Panc1 (cell line): ENCODE measurements around the gene LIPC. TPM values are rescaled to one million over a fixed set of nuclear protein-coding genes. Genes with fewer than 3 reads are reported as not detected.

ENCODE experiments used
- ATAC-seq: fragments of 200-7000 bp; cut with Tn5 transposase; 2 replicates; pipeline ENCODE4 v1.9.1; 2020; ENCODE audit warnings: mild to moderate bottlenecking, moderate library complexity
- BruUV-seq: library from RNA; stranded (reverse); fragments of 400-500 nt; replicated peaks from 2 replicates; lab custom pipeline; 2021; lab: Mats Ljungman, UMichigan
- CTCF ChIA-PET: fragments of 300-600 bp; sonication (Branson Sonifier 250); formaldehyde crosslinking; loops from one replicate; lab custom pipeline; 2022; ENCODE audit warnings: antibody characterized with exemption; lab: Charles Lee
- POLR2A ChIA-PET: fragments of 300-600 bp; sonication (Branson Sonifier 250); formaldehyde crosslinking; loops from one replicate; lab custom pipeline; 2022; ENCODE audit warnings: antibody characterized with exemption; lab: Charles Lee
- DNase-seq: peaks from one replicate; pipeline ENCODE4 v3.0.0-alpha.2; 2010; ENCODE audit warnings: low read depth, low spot score
- H3K27ac ChIP-seq: 2 replicates; pipeline ENCODE4 v1.5.1; 2011; ENCODE audit warnings: mild to moderate bottlenecking, low read length, inconsistent platforms
- H3K27me3 ChIP-seq: fragments of 200-500 bp; sonication (Bioruptor generic); 2 replicates; pipeline ENCODE4 v1.6.0; 2014; ENCODE audit warnings: low read length, inconsistent platforms; ENCODE audit not compliant: control insufficient read depth, insufficient read depth
- H3K36me3 ChIP-seq: fragments of 200-500 bp; sonication (Bioruptor generic); 2 replicates; pipeline ENCODE4 v1.5.1; 2014; ENCODE audit warnings: inconsistent platforms, mild to moderate bottlenecking, low read length, moderate library complexity; ENCODE audit not compliant: control insufficient read depth, insufficient read depth
- H3K4me1 ChIP-seq: 2 replicates; pipeline ENCODE4 v1.5.1; 2011; ENCODE audit warnings: inconsistent platforms, mild to moderate bottlenecking, low read length, moderate library complexity; ENCODE audit not compliant: control insufficient read depth, insufficient read depth
- H3K4me3 ChIP-seq, 2 experiments: 2 replicates each; pipeline ENCODE4 v1.5.1; 2011 to 2012; ENCODE audit warnings: low read depth in 2 of 2, low read length in 2 of 2, mild to moderate bottlenecking in 2 of 2, inconsistent platforms in 1 of 2, moderate library complexity in 1 of 2
- H3K9me3 ChIP-seq: fragments of 200-500 bp; sonication (Bioruptor generic); 2 replicates; pipeline ENCODE4 v1.5.1; 2014; ENCODE audit warnings: low read depth, mild to moderate bottlenecking, inconsistent platforms, low read length, moderate library complexity; ENCODE audit not compliant: control insufficient read depth, insufficient read depth
- CTCF ChIP-seq: fragments of 450-650 bp; IDR thresholded peaks from 2 replicates; pipeline ENCODE4 v1.5.1; 2017; ENCODE audit warnings: mild to moderate bottlenecking
- POLR2AphosphoS5 ChIP-seq: IDR thresholded peaks from 2 replicates; pipeline ENCODE4 v1.6.1; 2012; ENCODE audit warnings: mild to moderate bottlenecking, low read depth, low read length, moderate library complexity
- REST ChIP-seq, 2 experiments: IDR thresholded peaks; 2 replicates each; pipeline ENCODE4 v1.6.1; 2011 to 2012; ENCODE audit warnings: low read depth in 2 of 2, control low read depth in 1 of 2, low read length in 1 of 2, mild to moderate bottlenecking in 1 of 2, moderate library complexity in 1 of 2; ENCODE audit not compliant: insufficient read depth in 1 of 2
- SIN3A ChIP-seq: IDR thresholded peaks from 2 replicates; pipeline ENCODE4 v1.6.1; 2012; ENCODE audit warnings: low read depth, mild to moderate bottlenecking, low read length, moderate library complexity, borderline replicate concordance; ENCODE audit not compliant: insufficient read depth
- TCF7L2 ChIP-seq: IDR thresholded peaks from 2 replicates; pipeline ENCODE4 v1.6.1; 2011; ENCODE audit warnings: mild to moderate bottlenecking, low read depth, low read length, inconsistent platforms
- in situ Hi-C: cut with HindIII; loops from 2 replicates; pipeline ENCODE4 v1.10.0; 2016; ENCODE audit warnings: low sequenced_read_pairs, low pct_unique_long_range_greater_than_20kb
- intact Hi-C: fragments of 100-400 bp; cut with micrococcal nuclease; formaldehyde crosslinking; loops from one replicate; pipeline ENCODE4 v1.10.0; 2022; ENCODE audit not compliant: unreplicated experiment
- total RNA-seq: library from RNA; stranded (reverse); gene quantifications from one replicate; pipeline ENCODE4 v1.2.1, GENCODE V29; 2021; ENCODE audit not compliant: unreplicated experiment

The LIPC gene
- total RNA-seq, 1 experiment from 2014 or later: not detected

- ATAC-seq (peak; percentile 51; the same call in 1 of the 2 replicates), DNase-seq (no peak)
- BruUV-seq: no TSS peak
- Histone ChIP-seq H3K36me3 (no peaks in the 10 kb centered on the region), H3K4me1 (no peaks in the 10 kb centered on the region), H3K27ac (no peak overlapping the region), H3K9me3 (no peaks in the 10 kb centered on the region), H3K27me3 (no peaks in the 10 kb centered on the region), H3K4me3 (no peak overlapping the region)
- POLR2A ChIA-PET: interaction anchor here (0.5 kb wide), 1 partner anchor 881 kb away, joined by 3 read pairs; no protein-coding TSS in a partner anchor
- intact Hi-C loops: no loop called here
- TF ChIP-seq POLR2AphosphoS5 (no peak), REST (IDR thresholded peaks at IDR 0.05; ENCODE audit: insufficient read depth in 1 of 2, low read depth in 2 of 2, low read length in 1 of 2) (no peak), TCF7L2 (no peak), CTCF (no peak), SIN3A (no peak)
- CTCF ChIA-PET: no interaction called here
- in situ Hi-C loops: no loop called here
These were observed 11.8 kb upstream of the LIPC start for GRCh38 chr15:58419803-58420524.

GRCh38 chr15:58420579-58421043, 11.2 kb upstream of the LIPC start:
- intact Hi-C loops (no loop called here), in situ Hi-C loops (no loop called here)
- H3K4me3 ChIP-seq: no peak overlapping the region
- no peak for DNase-seq
- no peak for ATAC-seq
- H3K27ac ChIP-seq: no peak overlapping the region
- ChIA-PET POLR2A (interaction anchor here (0.6 kb wide), 1 partner anchor 252 kb away, joined by 4 read pairs; no protein-coding TSS in a partner anchor), CTCF (interaction anchor here (1.0 kb wide), 1 partner anchor 193 kb away, joined by 3 read pairs; no protein-coding TSS in a partner anchor)
- peaks cover under 1% of the 10 kb centered on the region; the same call in 1 of the 2 replicates for H3K4me1 ChIP-seq
- BruUV-seq: no TSS peak
- no peaks in the 10 kb centered on the region for H3K27me3 ChIP-seq
- no peaks in the 10 kb centered on the region for H3K9me3 ChIP-seq
- TF ChIP-seq SIN3A (no peak), TCF7L2 (no peak), POLR2AphosphoS5 (no peak), REST (IDR thresholded peaks at IDR 0.05; ENCODE audit: insufficient read depth in 1 of 2, low read depth in 2 of 2, low read length in 1 of 2) (no peak), CTCF (no peak)
- H3K36me3 ChIP-seq: no peaks in the 10 kb centered on the region
